Rectal smooth muscle tissue (tissue), 1 donor: ENCODE measurements around the gene OR5M11.
"Not testable (repeated sequence)": the region's sequence is repeated elsewhere in the genome, so short reads cannot be mapped to it uniquely, and the experiment has no call there.

ENCODE experiments used
- H3K27ac ChIP-seq: one replicate; pipeline ENCODE4 v1.7.0; 2013; ENCODE audit warnings: low read depth, low read length, inconsistent platforms
- H3K27me3 ChIP-seq: one replicate; pipeline ENCODE4 v1.7.0; 2013; ENCODE audit warnings: low read length; ENCODE audit not compliant: control insufficient read depth, insufficient read depth
- H3K36me3 ChIP-seq: one replicate; pipeline ENCODE4 v1.7.0; 2013; ENCODE audit warnings: low read length; ENCODE audit not compliant: control insufficient read depth, insufficient read depth
- H3K4me1 ChIP-seq: one replicate; pipeline ENCODE4 v1.7.0; 2013; ENCODE audit warnings: low read length; ENCODE audit not compliant: control insufficient read depth, insufficient read depth
- H3K4me3 ChIP-seq: one replicate; pipeline ENCODE4 v1.7.0; 2013; ENCODE audit warnings: low read length
- H3K9ac ChIP-seq: one replicate; pipeline ENCODE4 v1.7.0; 2013; ENCODE audit warnings: low read length

Gene OR5M11

GRCh38 chr11:56543157-56543556 is at the start of gene OR5M11:
Gene OR5M11 (minus strand): TSS chr11:56543257. CDS start chr11:56543257, 0 bp downstream.
- no peak within 1 kb of the TSS for H3K4me3 ChIP-seq
- H3K4me1 ChIP-seq, result no peaks in the 10 kb centered on the region
- no peaks in the 10 kb centered on the region for H3K27me3 ChIP-seq
- H3K36me3 ChIP-seq, result no peaks in the 10 kb centered on the region
- no peak within 1 kb of the TSS for H3K9ac ChIP-seq
- no peak within 1 kb of the TSS for H3K27ac ChIP-seq

- not testable (repeated sequence) for H3K27me3 ChIP-seq, H3K36me3 ChIP-seq, H3K4me1 ChIP-seq, H3K9ac ChIP-seq, H3K27ac ChIP-seq, H3K4me3 ChIP-seq
Measured at GRCh38 chr11:56592088-56592717, 49.1 kb upstream of the OR5M11 start.

GRCh38 chr11:56577621-56578020 is 34.6 kb upstream of the OR5M11 start, which contains the start of gene OR5M10:
Gene OR5M10 (minus strand): TSS chr11:56577721. CDS start chr11:56577721, 0 bp downstream.
- Histone ChIP-seq H3K4me3 (no peak within 1 kb of the TSS), H3K27ac (no peak within 1 kb of the TSS), H3K27me3 (no peaks in the 10 kb centered on the region), H3K9ac (no peak within 1 kb of the TSS), H3K4me1 (no peaks in the 10 kb centered on the region), H3K36me3 (no peaks in the 10 kb centered on the region)

- Histone ChIP-seq H3K4me1 (no peaks in the 10 kb centered on the region), H3K27me3 (no peaks in the 10 kb centered on the region), H3K4me3 (no peak overlapping the region), H3K9ac (no peak overlapping the region), H3K27ac (no peak overlapping the region), H3K36me3 (no peaks in the 10 kb centered on the region)
Measured at GRCh38 chr11:56558574-56558973, 15.5 kb upstream of the OR5M11 start.

GRCh38 chr11:56554691-56555090 is 11.6 kb upstream of the OR5M11 start:
- not testable (repeated sequence) for H3K4me3 ChIP-seq, H3K9ac ChIP-seq, H3K36me3 ChIP-seq, H3K27me3 ChIP-seq, H3K27ac ChIP-seq, H3K4me1 ChIP-seq

- H3K4me3 ChIP-seq, result no peak overlapping the region
- no peaks in the 10 kb centered on the region for H3K27me3 ChIP-seq
- no peaks in the 10 kb centered on the region for H3K36me3 ChIP-seq
- H3K4me1 ChIP-seq, result no peaks in the 10 kb centered on the region
- H3K9ac ChIP-seq, result no peak overlapping the region
- no peak overlapping the region for H3K27ac ChIP-seq
Measured at GRCh38 chr11:56545531-56545930, 2.5 kb upstream of the OR5M11 start.

GRCh38 chr11:56543739-56544138 is 682 bp upstream of the OR5M11 start:
- H3K4me3 ChIP-seq, result no peak overlapping the region
- H3K27ac ChIP-seq, result no peak overlapping the region
- no peaks in the 10 kb centered on the region for H3K4me1 ChIP-seq
- no peak overlapping the region for H3K9ac ChIP-seq
- H3K27me3 ChIP-seq, result no peaks in the 10 kb centered on the region
- H3K36me3 ChIP-seq, result no peaks in the 10 kb centered on the region

- H3K27ac ChIP-seq, result no peak overlapping the region
Measured at GRCh38 chr11:56533054-56533740, 9.9 kb downstream of the OR5M11 start.

GRCh38 chr11:56531856-56532255 is 11.2 kb downstream of the OR5M11 start:
- no peak overlapping the region for H3K4me3 ChIP-seq
- no peaks in the 10 kb centered on the region for H3K36me3 ChIP-seq
- H3K9ac ChIP-seq, result no peak overlapping the region
- H3K27me3 ChIP-seq, result no peaks in the 10 kb centered on the region
- no peaks in the 10 kb centered on the region for H3K4me1 ChIP-seq
- H3K27ac ChIP-seq, result no peak overlapping the region

More at GRCh38 chr11:56533054-56533740, 9.9 kb downstream of the OR5M11 start:
- Histone ChIP-seq H3K4me1 (no peaks in the 10 kb centered on the region), H3K27me3 (no peaks in the 10 kb centered on the region), H3K36me3 (no peaks in the 10 kb centered on the region), H3K4me3 (no peak overlapping the region), H3K9ac (no peak overlapping the region)

GRCh38 chr11:56522008-56522407 is 21.0 kb downstream of the OR5M11 start:
- no peak overlapping the region for H3K4me3 ChIP-seq
- no peaks in the 10 kb centered on the region for H3K36me3 ChIP-seq
- no peak overlapping the region for H3K27ac ChIP-seq
- no peaks in the 10 kb centered on the region for H3K4me1 ChIP-seq
- H3K27me3 ChIP-seq, result no peaks in the 10 kb centered on the region
- H3K9ac ChIP-seq, result no peak overlapping the region

- Histone ChIP-seq H3K27me3 (no peaks in the 10 kb centered on the region), H3K4me1 (no peaks in the 10 kb centered on the region), H3K9ac (no peak overlapping the region)
Measured at GRCh38 chr11:56513280-56513679, 29.8 kb downstream of the OR5M11 start.

GRCh38 chr11:56509439-56509838 is 33.6 kb downstream of the OR5M11 start:
- H3K27ac ChIP-seq, result no peak overlapping the region
- H3K4me3 ChIP-seq, result no peak overlapping the region
- no peaks in the 10 kb centered on the region for H3K4me1 ChIP-seq
- H3K9ac ChIP-seq, result no peak overlapping the region
- no peaks in the 10 kb centered on the region for H3K36me3 ChIP-seq
- no peaks in the 10 kb centered on the region for H3K27me3 ChIP-seq

More at GRCh38 chr11:56513280-56513679, 29.8 kb downstream of the OR5M11 start:
- H3K36me3 ChIP-seq, result no peaks in the 10 kb centered on the region
- no peak overlapping the region for H3K4me3 ChIP-seq
- H3K27ac ChIP-seq, result no peak overlapping the region

GRCh38 chr11:56497010-56497409 is 46.0 kb downstream of the OR5M11 start:
- H3K4me1 ChIP-seq, result no peaks in the 10 kb centered on the region
- no peaks in the 10 kb centered on the region for H3K27me3 ChIP-seq
- no peak overlapping the region for H3K27ac ChIP-seq
- H3K36me3 ChIP-seq, result no peaks in the 10 kb centered on the region
- no peak overlapping the region for H3K4me3 ChIP-seq
- H3K9ac ChIP-seq, result no peak overlapping the region
